Measurements from ENCODE around the gene TENM4.

The TENM4 gene

GRCh38 chr11:79287952-79288351 is 152.9 kb downstream of the TENM4 start:
- no peak for DNase-seq

GRCh38 chr11:79285756-79286155 is 155.1 kb downstream of the TENM4 start:
- no peak for DNase-seq

- no peak for DNase-seq
These were observed 164.0 kb downstream of the TENM4 start for GRCh38 chr11:79276736-79277325.

GRCh38 chr11:79274636-79275331 is 166.0 kb downstream of the TENM4 start:
- DNase-seq: no peak

- no peak for DNase-seq
These were observed 167.0 kb downstream of the TENM4 start for GRCh38 chr11:79273781-79274180.

GRCh38 chr11:79269611-79270307 is 171.1 kb downstream of the TENM4 start:
- DNase-seq: no peak

- DNase-seq: no peak
These were observed 174.4 kb downstream of the TENM4 start for GRCh38 chr11:79266396-79266795.

GRCh38 chr11:79265756-79266322 is 175.0 kb downstream of the TENM4 start:
- no peak for DNase-seq

- no peak for DNase-seq
These were observed 176.5 kb downstream of the TENM4 start for GRCh38 chr11:79264284-79264683.

GRCh38 chr11:79263001-79263400 is 177.8 kb downstream of the TENM4 start:
- no peak for DNase-seq

GRCh38 chr11:79262221-79262620 is 178.6 kb downstream of the TENM4 start:
- no peak for DNase-seq

- DNase-seq: no peak
These were observed 179.1 kb downstream of the TENM4 start for GRCh38 chr11:79261684-79262083.

- peak; percentile 69 for DNase-seq
These were observed 181.0 kb downstream of the TENM4 start for GRCh38 chr11:79259800-79260199.

GRCh38 chr11:79258576-79258975 is 182.3 kb downstream of the TENM4 start:
- DNase-seq: no peak

- DNase-seq: no peak
These were observed 184.9 kb downstream of the TENM4 start for GRCh38 chr11:79255965-79256364.

- DNase-seq: no peak
These were observed 187.6 kb downstream of the TENM4 start for GRCh38 chr11:79253280-79253679.

GRCh38 chr11:79249295-79249993 is 191.4 kb downstream of the TENM4 start:
- peak; percentile 92 for DNase-seq

GRCh38 chr11:79244798-79245197 is 196.0 kb downstream of the TENM4 start:
- DNase-seq: no peak

- DNase-seq: peak; percentile 80
These were observed 196.5 kb downstream of the TENM4 start for GRCh38 chr11:79244241-79244772.

GRCh38 chr11:79243422-79244210 is 197.2 kb downstream of the TENM4 start:
- DNase-seq: no peak

- no peak for DNase-seq
These were observed 198.2 kb downstream of the TENM4 start for GRCh38 chr11:79242616-79243015.

GRCh38 chr11:79241852-79242241 is 199.0 kb downstream of the TENM4 start:
- DNase-seq: no peak
